H1 (cell line): ENCODE results near the gene TMEM245. TPM values are rescaled to one million over a fixed set of nuclear protein-coding genes. Genes with fewer than 3 reads are reported as not detected.

ENCODE experiments used
- CTCF ChIA-PET: fragments of 300-600 bp; sonication (Branson Sonifier 250); formaldehyde crosslinking; loops from one replicate; lab custom pipeline; 2021; ENCODE audit not compliant: partially characterized antibody; lab: Charles Lee
- POLR2A ChIA-PET: fragments of 300-600 bp; sonication (Branson Sonifier 250); formaldehyde crosslinking; loops from one replicate; lab custom pipeline; 2021; ENCODE audit warnings: inconsistent platforms; ENCODE audit not compliant: partially characterized antibody; lab: Charles Lee
- DNase-seq, 2 experiments: peaks; one replicate each; pipeline versions ENCODE4 v3.0.0 to v3.0.0-alpha.2; 2010 to 2022; ENCODE audit warnings: low spot score in 2 of 2, low read depth in 1 of 2, mixed read lengths in 1 of 2
- FAIRE-seq: peaks from 2 replicates; lab custom pipeline; 2011; peaks lifted over from hg19 to GRCh38; lab: Jason Lieb, UNC
- H2AFZ ChIP-seq: 2 replicates; pipeline ENCODE4 v1.8.1; 2012; ENCODE audit warnings: low read length, inconsistent platforms
- H2AK5ac ChIP-seq: 2 replicates; pipeline ENCODE4 v1.6.1; 2013; ENCODE audit warnings: low read depth, low read length
- H2BK120ac ChIP-seq: replicated peaks from 2 replicates; pipeline ENCODE3; 2013; ENCODE audit warnings: low read depth, low read length, inconsistent platforms
- H2BK12ac ChIP-seq: 2 replicates; pipeline ENCODE4 v1.6.1; 2013; ENCODE audit warnings: low read depth, low read length
- H2BK15ac ChIP-seq: 2 replicates; pipeline ENCODE4 v1.6.1; 2013; ENCODE audit warnings: low read length
- H2BK20ac ChIP-seq: 2 replicates; pipeline ENCODE4 v1.6.1; 2013; ENCODE audit warnings: low read length
- H2BK5ac ChIP-seq: 2 replicates; pipeline ENCODE4 v1.6.1; 2013; ENCODE audit warnings: low read depth, low read length
- H3K14ac ChIP-seq: 2 replicates; pipeline ENCODE4 v1.6.1; 2013; ENCODE audit warnings: inconsistent platforms; ENCODE audit not compliant: insufficient read length
- H3K18ac ChIP-seq: 2 replicates; pipeline ENCODE4 v1.6.1; 2013; ENCODE audit warnings: low read length; ENCODE audit errors: extremely low read depth
- H3K23ac ChIP-seq: 2 replicates; pipeline ENCODE4 v1.6.1; 2013; ENCODE audit warnings: inconsistent platforms; ENCODE audit not compliant: insufficient read length
- H3K23me2 ChIP-seq: 2 replicates; pipeline ENCODE4 v1.6.1; 2013; ENCODE audit warnings: low read depth, low read length
- H3K27ac ChIP-seq: 2 replicates; pipeline ENCODE4 v1.6.1; 2011; ENCODE audit warnings: low read depth, low read length, inconsistent platforms
- H3K27me3 ChIP-seq, 4 experiments: replicated peaks in 1 of 4; 1 replicate in 1 of 4; 2 replicates in 3 of 4; pipeline versions ENCODE4 v1.6.1 to v1.8.1; 2011 to 2013; ENCODE audit warnings: low read length in 3 of 4, mild to moderate bottlenecking in 3 of 4, inconsistent platforms in 2 of 4, mixed read lengths in 2 of 4, moderate library complexity in 1 of 4; ENCODE audit not compliant: control insufficient read depth in 3 of 4, insufficient read depth in 3 of 4; ENCODE audit errors: extremely low read depth in 1 of 4
- H3K36me3 ChIP-seq, 4 experiments: 2 replicates each; pipeline versions ENCODE4 v1.6.1 to v1.8.1; 2011 to 2013; ENCODE audit warnings: mild to moderate bottlenecking in 4 of 4, low read length in 3 of 4, moderate library complexity in 2 of 4, control low read depth in 1 of 4, inconsistent platforms in 1 of 4; ENCODE audit not compliant: insufficient read depth in 4 of 4, control insufficient read depth in 2 of 4
- H3K4ac ChIP-seq: replicated peaks from 2 replicates; pipeline ENCODE3; 2013; ENCODE audit warnings: low read length, low read depth, mixed read lengths, inconsistent platforms; ENCODE audit not compliant: insufficient read length
- H3K4me1 ChIP-seq, 4 experiments: replicated peaks in 1 of 4; 1 replicate in 1 of 4; 2 replicates in 3 of 4; pipeline versions ENCODE4 v1.6.1 to v1.8.1; 2011 to 2013; ENCODE audit warnings: low read length in 3 of 4, inconsistent platforms in 2 of 4, mixed read lengths in 1 of 4; ENCODE audit not compliant: insufficient read depth in 4 of 4, control insufficient read depth in 3 of 4
- H3K4me2 ChIP-seq, 2 experiments: 2 replicates each; pipeline versions ENCODE4 v1.6.1 to v1.8.1; 2011 to 2013; ENCODE audit warnings: low read depth in 2 of 2, low read length in 2 of 2, control low read depth in 1 of 2, inconsistent platforms in 1 of 2, mild to moderate bottlenecking in 1 of 2; ENCODE audit not compliant: insufficient read depth in 1 of 2
- H3K4me3 ChIP-seq, 4 experiments: fragments of 200-600, 300-600 bp in 1 of 4; sonication (generic), shearing (Covaris generic), sonication (Bioruptor Twin) in 1 of 4; 2 replicates each; pipeline versions ENCODE4 v1.5.1 to v1.8.1; 2011 to 2016; ENCODE audit warnings: low read length in 4 of 4, low read depth in 3 of 4, control low read depth in 2 of 4, inconsistent platforms in 2 of 4, mild to moderate bottlenecking in 2 of 4, mixed read lengths in 1 of 4, moderate library complexity in 1 of 4; ENCODE audit not compliant: insufficient read depth in 2 of 4; ENCODE audit errors: extremely low read depth in 1 of 4
- H3K56ac ChIP-seq: replicated peaks from 2 replicates; pipeline ENCODE3; 2013; ENCODE audit warnings: low read depth, mild to moderate bottlenecking, mixed read lengths, low read length, inconsistent platforms; ENCODE audit not compliant: insufficient read length
- H3K79me1 ChIP-seq: 2 replicates; pipeline ENCODE4 v1.6.1; 2013; ENCODE audit warnings: low read depth, low read length, control low read depth
- H3K79me2 ChIP-seq, 2 experiments: 2 replicates each; pipeline versions ENCODE4 v1.6.1 to v1.8.1; 2012 to 2013; ENCODE audit warnings: low read length in 2 of 2, mild to moderate bottlenecking in 2 of 2, inconsistent platforms in 1 of 2; ENCODE audit not compliant: insufficient read depth in 2 of 2, control insufficient read depth in 1 of 2
- H3K9ac ChIP-seq, 4 experiments: replicated peaks in 1 of 4; 1 replicate in 1 of 4; 2 replicates in 3 of 4; pipeline versions ENCODE4 v1.6.1 to v1.8.1; 2011 to 2013; ENCODE audit warnings: low read depth in 3 of 4, low read length in 3 of 4, control low read depth in 2 of 4, mild to moderate bottlenecking in 2 of 4, moderate library complexity in 2 of 4, inconsistent platforms in 1 of 4; ENCODE audit errors: extremely low read depth in 1 of 4
- H3K9me3 ChIP-seq, 2 experiments: 2 replicates each; pipeline versions ENCODE4 v1.6.1 to v1.8.1; 2012 to 2013; ENCODE audit warnings: mild to moderate bottlenecking in 2 of 2, moderate library complexity in 2 of 2, control low read depth in 1 of 2, inconsistent platforms in 1 of 2, low read depth in 1 of 2, low read length in 1 of 2, mixed read lengths in 1 of 2; ENCODE audit not compliant: insufficient read depth in 2 of 2
- H4K20me1 ChIP-seq, 2 experiments: replicated peaks in 1 of 2; 2 replicates each; pipeline versions ENCODE3 to v1.8.1; 2011 to 2013; ENCODE audit warnings: inconsistent platforms in 2 of 2, low read length in 2 of 2, mild to moderate bottlenecking in 1 of 2; ENCODE audit not compliant: insufficient read depth in 2 of 2, control insufficient read depth in 1 of 2
- H4K5ac ChIP-seq: 2 replicates; pipeline ENCODE4 v1.6.1; 2013; ENCODE audit warnings: low read length, low read depth, mixed read lengths, inconsistent platforms; ENCODE audit not compliant: insufficient read length
- H4K8ac ChIP-seq: 2 replicates; pipeline ENCODE4 v1.8.0; 2013; ENCODE audit warnings: mild to moderate bottlenecking, moderate library complexity, low read length, inconsistent platforms; ENCODE audit not compliant: insufficient read depth; ENCODE audit errors: extremely low read depth
- H4K91ac ChIP-seq: replicated peaks from 2 replicates; pipeline ENCODE3; 2013; ENCODE audit warnings: low read length, mixed read lengths, inconsistent platforms; ENCODE audit not compliant: insufficient read length
- ATF2 ChIP-seq: IDR thresholded peaks from 2 replicates; pipeline ENCODE4 v1.6.1; 2012; ENCODE audit warnings: low read length, inconsistent platforms
- CEBPB ChIP-seq: IDR thresholded peaks from 2 replicates; pipeline ENCODE4 v1.6.1; 2012; ENCODE audit warnings: low read depth, low read length
- CREB1 ChIP-seq: IDR thresholded peaks from 2 replicates; pipeline ENCODE4 v1.6.1; 2012; ENCODE audit warnings: inconsistent platforms
- GTF2F1 ChIP-seq: IDR thresholded peaks from 2 replicates; pipeline ENCODE4 v1.6.1; 2012; ENCODE audit warnings: low read depth, low read length, improper control_type of control experiment, borderline replicate concordance
- KDM1A ChIP-seq: fragments of 200-600, 300-600 bp; sonication (generic); IDR thresholded peaks from 2 replicates; pipeline ENCODE4 v1.7.1; 2016; ENCODE audit warnings: mild to moderate bottlenecking, low read length, borderline replicate concordance
- KDM4A ChIP-seq: IDR thresholded peaks from one replicate; pipeline ENCODE4 v1.7.1; 2012; ENCODE audit warnings: low read depth, mild to moderate bottlenecking, moderate library complexity, low read length, inconsistent platforms; ENCODE audit not compliant: severe bottlenecking
- PHF8 ChIP-seq: fragments of 200-600 bp; sonication (generic); conservative IDR thresholded peaks from 2 replicates; pipeline ENCODE4 v1.7.1; 2012; ENCODE audit warnings: low read depth, mild to moderate bottlenecking, inconsistent platforms, low read length, moderate library complexity
- RBBP5 ChIP-seq: IDR thresholded peaks from 2 replicates; pipeline ENCODE4 v1.7.1; 2012; ENCODE audit warnings: low read depth, mild to moderate bottlenecking, inconsistent platforms, low read length, moderate library complexity, borderline replicate concordance
- SUZ12 ChIP-seq: fragments of 200-600 bp; sonication (generic); IDR thresholded peaks from 2 replicates; pipeline ENCODE4 v1.6.1; 2012; ENCODE audit warnings: mild to moderate bottlenecking, inconsistent platforms, low read length, moderate library complexity, mixed read lengths
- WGBS, 2 experiments: shearing (Covaris generic) in 1 of 2; methylation state at CpG; one replicate each; pipeline versions ENCODE4 v1.1.6 to v1.1.7; 2013 to 2015; ENCODE audit warnings: low lambda C conversion rate in 2 of 2, mixed read lengths in 2 of 2, inconsistent platforms in 1 of 2, low coverage in 1 of 2, missing lambda C conversion rate in 1 of 2; ENCODE audit not compliant: insufficient replicate concordance in 2 of 2, insufficient coverage in 1 of 2, insufficient read length in 1 of 2; ENCODE audit errors: extremely low coverage in 1 of 2, missing lambda C conversion rate in 1 of 2; 5-methylcytosine and 5-hydroxymethylcytosine counted together
- polyA plus RNA-seq, 7 experiments: library from polyadenylated mRNA; depleted of rRNA in 3 of 7; stranded (reverse) in 5 of 7; unstranded in 2 of 7; fragments of >200 nt in 5 of 7; fragments of 200-250 nt in 2 of 7; gene quantifications; 1 replicate in 5 of 7; 2 replicates in 1 of 7; 4 replicates in 1 of 7; pipeline versions ENCODE4 v1.2.1 to v1.2.3, GENCODE V29; 2011 to 2013; ENCODE audit warnings: missing spikeins in 2 of 7, mixed read lengths in 2 of 7
- total RNA-seq: library from RNA; stranded (reverse); fragmentation: NEBNext Ultra II Directional; extraction: Animal tissue kit (Norgen Biotek cat#: 25700); gene quantifications from 2 replicates; pipeline ENCODE4 v1.2.1, GENCODE V29; 2021

The TMEM245 gene
- total and polyA plus RNA-seq, 2 of the 8 experiments (the other 6 are each of a cell fraction or from before 2014, with no cell fraction given): 44.3 to 45.8 TPM

GRCh38 chr9:109166771-109167601 is 47.2 kb upstream of the TMEM245 start, which contains the start of gene FRRS1L:
Gene FRRS1L, minus strand, starts transcription at chr9:109167249. Its CDS starts 111 bp downstream, at chr9:109167138.
- H2BK120ac ChIP-seq: no peak within 1 kb of the TSS
- H2AK5ac ChIP-seq: no peak within 1 kb of the TSS
- H3K4ac ChIP-seq: no peak within 1 kb of the TSS
- POLR2A ChIA-PET: interaction anchor here (1.0 to 2.4 kb wide), 2 partner anchors 21 to 47 kb away, joined by 5 read pairs; partner anchors contain the start of gene TMEM245
- DNase-seq (peak in 1 of 2 experiments; percentile 66), FAIRE-seq (no peak)
- H2BK5ac ChIP-seq: no peak within 1 kb of the TSS
- H3K18ac ChIP-seq: peak within 1 kb of the TSS; percentile 40
- no peaks in the 10 kb centered on the region for H3K79me2 ChIP-seq
- no peak within 1 kb of the TSS for H3K23ac ChIP-seq
- 0 out of 2 replicates have a peak within 1 kb of the TSS, but pooled peaks have one; percentile 42 for H2AFZ ChIP-seq
- peaks cover 6% of the 10 kb centered on the region; the same call in 1 of the 2 replicates for H3K23me2 ChIP-seq
- no peaks in the 10 kb centered on the region for H3K79me1 ChIP-seq
- H4K8ac ChIP-seq: peak within 1 kb of the TSS; percentile 65; the same call in 1 of the 2 replicates
- peaks cover 6% of the 10 kb centered on the region in 2 experiments; a peak in 3 of 4 replicates for H3K9me3 ChIP-seq
- peaks cover 6 to 23% (median 18%) of the 10 kb centered on the region in 4 experiments for H3K27me3 ChIP-seq
- no peak within 1 kb of the TSS for H3K27ac ChIP-seq
- H2BK15ac ChIP-seq: no peak within 1 kb of the TSS
- WGBS, 2 experiments: 11% methylated on average over 31 of the region's 86 CpGs; no CpG with 5 or more reads in 1 of the 2 experiments
- H3K4me3 ChIP-seq: peak within 1 kb of the TSS; percentile 45 to 67 (median 54)
- no peak within 1 kb of the TSS for H3K9ac ChIP-seq
- no peaks in the 10 kb centered on the region; a peak in 1 of 8 replicates for H3K36me3 ChIP-seq
- H4K20me1 ChIP-seq: no peaks in the 10 kb centered on the region
- H3K4me1 ChIP-seq: peaks cover 0 to 2% (median 0%) of the 10 kb centered on the region in 4 experiments; a peak in 2 of 7 replicates
- no peak within 1 kb of the TSS for H3K14ac ChIP-seq
- H3K4me2 ChIP-seq: peak within 1 kb of the TSS; percentile 74 to 81
- no peak within 1 kb of the TSS for H4K5ac ChIP-seq
- no peak within 1 kb of the TSS for H2BK12ac ChIP-seq
- no peak within 1 kb of the TSS for H4K91ac ChIP-seq
- CTCF ChIA-PET: interaction anchor here (0.8 to 5.3 kb wide), 5 partner anchors 11 to 243 kb away, joined by 4 to 35 read pairs (median 7); no protein-coding TSS in a partner anchor
- H2BK20ac ChIP-seq: no peak within 1 kb of the TSS
- H3K56ac ChIP-seq: no peak within 1 kb of the TSS
- TF ChIP-seq RBBP5 (peak; percentile 53; the same call in 1 of the 2 replicates), GTF2F1 (no peak), ATF2 (no peak), KDM1A (no peak), CEBPB (no peak), PHF8 (0 out of 2 replicates have a peak, but pooled peaks have one; percentile 48), SUZ12 (peak; percentile 50; the same call in 1 of the 2 replicates), CREB1 (no peak), KDM4A (peak; percentile 82)
